GM10248 (cell line): ENCODE measurements around the gene FBXO42.

ENCODE experiments used
- CTCF ChIA-PET: fragments of 300-600 bp; sonication (Branson Sonifier 250); formaldehyde crosslinking; extraction: SDS; loops from one replicate; lab custom pipeline; 2021; ENCODE audit warnings: antibody characterized with exemption; lab: Yijun Ruan, JAX
- POLR2A ChIA-PET: fragments of 350-650 bp; sonication (Branson Sonifier 250); formaldehyde crosslinking; extraction: SDS; loops from one replicate; lab custom pipeline; 2020; ENCODE audit warnings: antibody characterized with exemption; lab: Yijun Ruan, JAX
- DNase-seq: peaks from one replicate; pipeline ENCODE4 v3.0.0; 2012; ENCODE audit errors: extremely low spot score
- TF ChIP-seq, protein P1 (sequence below): IDR thresholded peaks from 2 replicates; pipeline ENCODE4 v1.5.1; 2012; ENCODE audit warnings: mild to moderate bottlenecking, low read depth; ENCODE audit errors: extremely low read depth, missing control alignments, control extremely low read depth

FBXO42 gene

DNA sequence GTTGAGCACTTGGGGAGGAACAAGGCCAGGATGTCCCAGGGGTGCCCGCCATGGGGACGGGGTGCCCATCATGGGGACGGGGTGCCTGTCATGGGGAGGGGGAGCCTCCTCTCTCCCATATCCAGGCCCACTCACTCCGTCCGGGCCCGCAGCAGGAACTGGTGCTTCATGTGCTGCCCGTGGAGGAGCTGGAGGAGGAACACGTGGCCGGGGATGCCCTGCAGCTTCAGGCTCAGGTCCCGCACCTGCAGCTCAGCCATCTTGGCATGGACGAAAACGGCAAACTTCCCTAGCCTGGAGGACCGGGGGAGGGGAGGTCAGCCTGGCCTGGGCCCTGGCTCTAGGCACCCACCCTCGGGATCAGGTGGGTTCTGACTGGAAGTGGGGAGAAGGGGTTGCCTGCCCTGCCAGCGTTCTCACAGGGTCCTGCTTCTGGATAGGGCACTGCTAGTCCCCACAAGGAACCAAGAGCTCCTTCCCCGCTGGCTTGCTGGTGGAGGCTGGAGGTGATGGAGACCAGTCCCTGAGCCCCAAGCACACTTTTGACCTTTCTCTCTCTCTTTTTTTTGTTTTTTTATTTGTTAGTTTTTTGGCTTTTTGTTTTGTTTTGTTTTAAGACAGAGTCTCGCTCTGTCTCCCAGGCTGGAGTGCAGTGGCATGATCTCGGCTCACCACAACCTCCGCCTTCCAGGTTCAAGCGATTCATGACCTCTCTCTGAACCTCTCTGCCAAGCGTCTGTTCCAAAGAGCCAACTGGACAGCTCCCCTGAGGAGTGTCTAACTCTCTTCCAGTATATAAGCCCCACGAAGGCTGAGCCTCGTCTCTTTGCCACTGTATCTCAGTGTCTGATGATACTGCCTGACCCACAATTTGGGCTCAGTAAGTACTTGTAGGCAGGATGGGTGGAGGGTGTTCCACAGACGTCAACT is 149.7 kb downstream of the FBXO42 start:
- TF ChIP-seq, protein P1, sequence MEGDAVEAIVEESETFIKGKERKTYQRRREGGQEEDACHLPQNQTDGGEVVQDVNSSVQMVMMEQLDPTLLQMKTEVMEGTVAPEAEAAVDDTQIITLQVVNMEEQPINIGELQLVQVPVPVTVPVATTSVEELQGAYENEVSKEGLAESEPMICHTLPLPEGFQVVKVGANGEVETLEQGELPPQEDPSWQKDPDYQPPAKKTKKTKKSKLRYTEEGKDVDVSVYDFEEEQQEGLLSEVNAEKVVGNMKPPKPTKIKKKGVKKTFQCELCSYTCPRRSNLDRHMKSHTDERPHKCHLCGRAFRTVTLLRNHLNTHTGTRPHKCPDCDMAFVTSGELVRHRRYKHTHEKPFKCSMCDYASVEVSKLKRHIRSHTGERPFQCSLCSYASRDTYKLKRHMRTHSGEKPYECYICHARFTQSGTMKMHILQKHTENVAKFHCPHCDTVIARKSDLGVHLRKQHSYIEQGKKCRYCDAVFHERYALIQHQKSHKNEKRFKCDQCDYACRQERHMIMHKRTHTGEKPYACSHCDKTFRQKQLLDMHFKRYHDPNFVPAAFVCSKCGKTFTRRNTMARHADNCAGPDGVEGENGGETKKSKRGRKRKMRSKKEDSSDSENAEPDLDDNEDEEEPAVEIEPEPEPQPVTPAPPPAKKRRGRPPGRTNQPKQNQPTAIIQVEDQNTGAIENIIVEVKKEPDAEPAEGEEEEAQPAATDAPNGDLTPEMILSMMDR, result no peak
- no peak for DNase-seq
- ChIA-PET CTCF (interaction anchor here (2.1 to 2.7 kb wide), 4 partner anchors 14 to 122 kb away, joined by 6 to 10 read pairs (median 10); no protein-coding TSS in a partner anchor), POLR2A (no interaction called here)

DNA sequence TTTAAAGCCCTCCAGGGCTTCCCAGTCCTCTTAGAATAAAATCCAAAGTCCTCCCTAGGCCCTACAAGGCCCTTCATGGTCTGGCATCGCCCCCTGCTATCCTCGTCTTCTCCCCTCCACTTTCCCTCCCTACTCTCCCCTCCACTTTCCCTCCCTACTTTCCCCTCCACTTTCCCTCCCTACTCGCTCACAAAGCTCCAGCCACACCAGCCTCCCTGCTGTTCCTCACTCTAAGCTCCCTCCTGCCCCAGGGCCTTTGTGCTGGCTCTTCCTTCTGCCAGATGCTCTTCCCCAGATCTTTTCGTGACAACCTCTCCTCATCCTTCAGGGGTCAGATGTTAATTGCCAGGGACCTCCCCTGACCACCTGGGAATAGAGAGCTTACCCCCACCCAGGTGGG is 152.6 kb downstream of the FBXO42 start:
- ChIA-PET CTCF (interaction anchor here (0.8 to 2.2 kb wide), 3 partner anchors 11 to 120 kb away, joined by 3 to 9 read pairs (median 4); no protein-coding TSS in a partner anchor), POLR2A (no interaction called here)
- TF ChIP-seq, protein P1, result no peak
- DNase-seq, result no peak

DNA sequence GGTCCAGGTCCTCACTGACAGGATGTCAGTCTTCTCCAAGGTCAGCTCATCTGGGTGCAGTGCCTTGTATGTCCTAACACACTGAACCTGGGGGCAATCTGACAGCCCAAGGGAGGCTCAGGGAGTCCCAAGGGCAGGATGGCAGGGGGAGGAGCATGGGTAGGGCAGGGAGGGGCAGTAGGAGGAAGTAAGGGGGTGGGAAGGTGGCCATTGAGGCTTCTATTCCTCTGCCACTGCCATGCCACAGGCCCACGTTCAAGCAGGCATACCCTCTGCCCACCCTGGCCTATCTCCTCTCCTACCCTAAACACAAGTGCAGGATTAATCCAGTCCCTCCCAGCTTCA is 153.2 kb downstream of the FBXO42 start:
- no peak for DNase-seq
- ChIA-PET POLR2A (no interaction called here), CTCF (interaction anchor here (1.9 to 2.2 kb wide), 2 partner anchors 11 to 120 kb away, joined by 7 to 9 read pairs; no protein-coding TSS in a partner anchor)
- TF ChIP-seq, protein P1, result no peak

DNA sequence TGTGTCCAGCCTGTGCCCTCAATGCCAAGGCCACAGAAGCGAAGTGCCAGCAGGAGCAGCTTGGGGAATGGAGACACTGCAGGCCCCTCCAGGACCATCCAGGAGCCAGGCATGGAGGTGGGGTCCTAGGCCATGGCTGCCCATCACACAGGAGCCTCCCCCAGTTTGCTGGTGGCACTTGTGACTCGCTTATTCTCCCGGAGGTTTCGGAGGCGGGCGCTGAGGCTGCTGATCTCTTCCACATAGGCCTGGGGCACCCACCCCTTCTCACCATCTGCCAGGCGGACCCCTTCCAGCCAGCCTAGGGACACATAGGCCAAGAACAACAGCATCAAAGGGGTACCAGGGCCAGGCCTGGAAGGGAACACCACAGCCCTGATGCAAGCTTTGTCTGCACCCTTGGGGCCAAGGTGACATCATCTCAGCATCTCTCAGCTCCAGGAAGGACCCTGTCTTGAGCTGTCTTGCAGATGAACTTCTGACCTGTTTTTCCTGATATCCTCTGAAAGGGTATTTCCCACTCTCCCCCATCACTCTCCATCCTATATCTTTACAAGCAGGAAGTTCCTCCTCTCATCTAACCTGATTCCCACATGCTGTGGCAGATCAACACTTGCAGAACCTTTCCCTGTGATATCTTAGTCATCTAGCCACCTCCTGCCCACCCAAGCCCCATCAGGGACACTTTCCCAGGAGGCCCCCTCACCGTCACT is 153.7 kb downstream of the FBXO42 start:
- no peak for DNase-seq
- CTCF ChIA-PET, result interaction anchor here (1.0 to 2.2 kb wide), 4 partner anchors 10 to 120 kb away, joined by 3 to 9 read pairs (median 6); no protein-coding TSS in a partner anchor
- TF ChIP-seq, protein P1, result no peak
- POLR2A ChIA-PET, result no interaction called here

DNA sequence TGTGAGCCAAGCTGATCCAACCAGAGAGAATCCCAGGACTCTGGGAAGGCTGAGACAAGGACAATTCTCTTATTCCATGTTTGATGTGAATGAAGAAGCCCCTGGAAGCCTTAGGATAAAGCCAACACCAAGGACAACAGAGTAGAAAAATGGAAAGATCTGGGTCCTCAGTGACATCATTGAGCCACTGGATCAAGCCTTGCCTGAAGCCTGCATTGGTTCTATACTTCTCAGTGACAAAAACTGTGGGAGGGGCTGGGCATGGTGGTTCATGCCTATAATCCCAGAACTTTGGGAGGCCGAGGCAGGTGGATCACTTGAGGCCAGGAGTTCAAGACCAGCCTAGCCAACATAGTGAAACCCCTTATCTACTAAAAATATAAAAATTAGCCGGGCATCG is 155.4 kb downstream of the FBXO42 start:
- TF ChIP-seq, protein P1, result no peak
- POLR2A ChIA-PET, result no interaction called here
- no peak for DNase-seq
- CTCF ChIA-PET, result interaction anchor here (0.7 to 1.5 kb wide), 2 partner anchors 10 to 47 kb away, joined by 3 to 4 read pairs; no protein-coding TSS in a partner anchor
